HCT116 (cell line): ENCODE measurements around the gene SRGAP1. TPM values are rescaled to one million over a fixed set of nuclear protein-coding genes. Genes with fewer than 3 reads are reported as not detected.

Experiments
- ATAC-seq: fragments of 200-7000 bp; cut with Tn5 transposase; 2 replicates; pipeline ENCODE4 v1.9.1; 2020; ENCODE audit warnings: mild to moderate bottlenecking, moderate library complexity
- BruUV-seq: library from RNA; stranded (reverse); fragments of 400-500 nt; replicated peaks from 2 replicates; lab custom pipeline; 2021; lab: Mats Ljungman, UMichigan
- CTCF ChIA-PET: fragments of 300-600 bp; sonication (Branson Sonifier 250); formaldehyde crosslinking; loops from one replicate; lab custom pipeline; 2021; ENCODE audit warnings: antibody characterized with exemption; lab: Charles Lee
- POLR2A ChIA-PET: fragments of 300-600, 350-600 bp; sonication (Branson Sonifier 250); formaldehyde crosslinking; loops from one replicate; lab custom pipeline; 2021; ENCODE audit warnings: antibody characterized with exemption; lab: Charles Lee
- RAD21 ChIA-PET, 2 experiments: fragments of 300-600 bp; sonication (Branson Sonifier 250); formaldehyde crosslinking; loops; one replicate each; lab custom pipeline; 2023; ENCODE audit warnings: low total read pairs in 2 of 2; ENCODE audit not compliant: uncharacterized antibody in 2 of 2, unreplicated experiment in 2 of 2, low non-redundant PET in 1 of 2; lab: Charles Lee
- DNase-seq: peaks from one replicate; pipeline ENCODE4 v3.0.0-alpha.2; 2010; ENCODE audit warnings: low read depth, low spot score
- H2AFZ ChIP-seq: fragments of 200-600 bp; shearing (Covaris generic), sonication (generic); 2 replicates; pipeline ENCODE4 v1.6.1; 2017; ENCODE audit warnings: low read depth, mixed run types, mixed read lengths, antibody characterized with exemption, low read length; ENCODE audit not compliant: poor library complexity, severe bottlenecking
- H3K27ac ChIP-seq: 2 replicates; pipeline ENCODE4 v1.5.1; 2012; ENCODE audit warnings: low read depth, low read length
- H3K27me3 ChIP-seq: fragments of 200-600 bp; sonication (generic); 2 replicates; pipeline ENCODE4 v1.6.1; 2016; ENCODE audit warnings: mixed run types, low read length, mixed read lengths; ENCODE audit not compliant: insufficient read depth
- H3K36me3 ChIP-seq, 2 experiments: fragments of 200-500 bp in 1 of 2; fragments of 200-600 bp in 1 of 2; sonication (Bioruptor generic) in 1 of 2; sonication (generic) in 1 of 2; 2 replicates each; pipeline versions ENCODE4 v1.5.1 to v1.6.1; 2014 to 2016; ENCODE audit warnings: low read length in 2 of 2, inconsistent platforms in 1 of 2, mixed read lengths in 1 of 2, mixed run types in 1 of 2; ENCODE audit not compliant: insufficient read depth in 2 of 2, control insufficient read depth in 1 of 2
- H3K4me1 ChIP-seq, 2 experiments: fragments of 200-600 bp in 1 of 2; sonication (generic) in 1 of 2; 2 replicates each; pipeline versions ENCODE4 v1.5.1 to v1.6.1; 2012 to 2017; ENCODE audit warnings: low read length in 2 of 2, inconsistent platforms in 1 of 2, mild to moderate bottlenecking in 1 of 2, mixed read lengths in 1 of 2, mixed run types in 1 of 2, moderate library complexity in 1 of 2; ENCODE audit not compliant: insufficient read depth in 2 of 2, control insufficient read depth in 1 of 2
- H3K4me2 ChIP-seq: fragments of 200-600 bp; sonication (generic); 2 replicates; pipeline ENCODE4 v1.6.1; 2017; ENCODE audit warnings: mixed run types, low read length, mixed read lengths
- H3K4me3 ChIP-seq, 2 experiments: fragments of 200-600 bp in 1 of 2; sonication (generic) in 1 of 2; replicated peaks in 1 of 2; 2 replicates each; pipeline ENCODE4 v1.5.1; 2011 to 2016; ENCODE audit warnings: low read length in 2 of 2, control low read depth in 1 of 2, low read depth in 1 of 2, mild to moderate bottlenecking in 1 of 2, mixed read lengths in 1 of 2, mixed run types in 1 of 2
- H3K79me2 ChIP-seq: fragments of 200-600 bp; sonication (generic); 2 replicates; pipeline ENCODE4 v1.6.1; 2017; ENCODE audit warnings: mild to moderate bottlenecking, mixed run types, low read length, moderate library complexity, mixed read lengths; ENCODE audit not compliant: insufficient read depth
- H3K9ac ChIP-seq: fragments of 200-600 bp; sonication (generic); 2 replicates; pipeline ENCODE4 v1.6.1; 2016; ENCODE audit warnings: low read length, mixed read lengths
- H3K9me2 ChIP-seq: fragments of 200-600 bp; sonication (generic), shearing (Covaris generic); 2 replicates; pipeline ENCODE4 v1.6.1; 2017; ENCODE audit warnings: mixed run types, mild to moderate bottlenecking, moderate library complexity; ENCODE audit not compliant: insufficient read depth
- H3K9me3 ChIP-seq, 2 experiments: fragments of 200-500 bp in 1 of 2; fragments of 200-600 bp in 1 of 2; sonication (Bioruptor generic) in 1 of 2; sonication (generic) in 1 of 2; 2 replicates each; pipeline ENCODE4 v1.6.1; 2014 to 2017; ENCODE audit warnings: low read length in 2 of 2, mixed read lengths in 2 of 2, inconsistent platforms in 1 of 2, low read depth in 1 of 2, mild to moderate bottlenecking in 1 of 2, mixed run types in 1 of 2, moderate library complexity in 1 of 2; ENCODE audit not compliant: control insufficient read depth in 1 of 2, insufficient read depth in 1 of 2
- H4K20me1 ChIP-seq: fragments of 200-600 bp; sonication (generic), shearing (Covaris generic); 2 replicates; pipeline ENCODE4 v1.6.1; 2017; ENCODE audit warnings: mixed run types, mild to moderate bottlenecking, moderate library complexity; ENCODE audit not compliant: insufficient read depth
- ATF3 ChIP-seq: IDR thresholded peaks from 2 replicates; pipeline ENCODE4 v1.6.1; 2012
- CBX3 ChIP-seq: IDR thresholded peaks from 2 replicates; pipeline ENCODE4 v1.6.1; 2012; ENCODE audit warnings: low read depth
- CEBPB ChIP-seq: IDR thresholded peaks from 2 replicates; pipeline ENCODE4 v1.6.1; 2012; ENCODE audit warnings: low read depth
- CTCF ChIP-seq, 3 experiments: fragments of 200-600 bp in 1 of 3; sonication (generic) in 1 of 3; IDR thresholded peaks in 2 of 3; conservative IDR thresholded peaks in 1 of 3; 2 replicates each; pipeline ENCODE4 v1.5.1; 2012 to 2017; ENCODE audit warnings: low read depth in 2 of 3, low read length in 2 of 3, antibody characterized with exemption in 1 of 3, borderline replicate concordance in 1 of 3, control low read depth in 1 of 3, mild to moderate bottlenecking in 1 of 3, mixed read lengths in 1 of 3, mixed run types in 1 of 3, moderate library complexity in 1 of 3; ENCODE audit not compliant: insufficient read depth in 1 of 3
- ELF1 ChIP-seq: IDR thresholded peaks from 2 replicates; pipeline ENCODE4 v1.6.1; 2012; ENCODE audit warnings: low read depth, borderline replicate concordance
- EZH2 ChIP-seq: fragments of 200-600 bp; sonication (generic); IDR thresholded peaks from 2 replicates; pipeline ENCODE4 v1.6.1; 2017; ENCODE audit warnings: antibody characterized with exemption, mixed run types
- EZH2phosphoT487 ChIP-seq: fragments of 200-600 bp; IDR thresholded peaks from 2 replicates; pipeline ENCODE4 v1.6.1; 2018; ENCODE audit warnings: antibody characterized with exemption, borderline replicate concordance
- FOSL1 ChIP-seq: IDR thresholded peaks from 2 replicates; pipeline ENCODE4 v1.6.1; 2012; ENCODE audit warnings: low read depth
- JUND ChIP-seq: IDR thresholded peaks from 2 replicates; pipeline ENCODE4 v1.6.1; 2012
- MAX ChIP-seq: IDR thresholded peaks from 2 replicates; pipeline ENCODE4 v1.6.1; 2012
- POLR2A ChIP-seq: IDR thresholded peaks from 2 replicates; pipeline ENCODE4 v1.7.0; 2011; ENCODE audit warnings: borderline replicate concordance; ENCODE audit not compliant: insufficient read depth, insufficient read length; ENCODE audit errors: extremely low read depth
- POLR2AphosphoS5 ChIP-seq: IDR thresholded peaks from 2 replicates; pipeline ENCODE4 v1.6.1; 2011; ENCODE audit warnings: mild to moderate bottlenecking, low read depth, low read length, moderate library complexity
- RAD21 ChIP-seq: IDR thresholded peaks from 2 replicates; pipeline ENCODE4 v1.6.1; 2012; ENCODE audit warnings: low read depth, mild to moderate bottlenecking
- SP1 ChIP-seq: IDR thresholded peaks from 2 replicates; pipeline ENCODE4 v1.6.1; 2012; ENCODE audit warnings: low read depth
- SRF ChIP-seq: IDR thresholded peaks from 2 replicates; pipeline ENCODE4 v1.6.1; 2012; ENCODE audit warnings: low read depth
- YY1 ChIP-seq: IDR thresholded peaks from 2 replicates; pipeline ENCODE4 v1.6.1; 2011; ENCODE audit warnings: low read length, low read depth, moderate library complexity, mild to moderate bottlenecking; ENCODE audit not compliant: insufficient replicate concordance; ENCODE audit errors: extremely low read depth
- ZBTB33 ChIP-seq: IDR thresholded peaks from 2 replicates; pipeline ENCODE4 v1.6.1; 2011; ENCODE audit warnings: mild to moderate bottlenecking, low read length, moderate library complexity; ENCODE audit not compliant: insufficient replicate concordance; ENCODE audit errors: extremely low read depth
- ZFX ChIP-seq: fragments of 450-650 bp; IDR thresholded peaks from 2 replicates; pipeline ENCODE4 v1.6.1; 2017
- ZNF274 ChIP-seq: fragments of 200-500 bp; sonication (Bioruptor generic); IDR thresholded peaks from 2 replicates; pipeline ENCODE4 v1.6.1; 2014; ENCODE audit warnings: mild to moderate bottlenecking, low read depth, low read length, inconsistent platforms
- intact Hi-C: fragments of 100-400 bp; cut with micrococcal nuclease; formaldehyde crosslinking; loops from 2 replicates; pipeline ENCODE4 v1.10.0; 2022
- total RNA-seq: library from RNA; stranded (reverse); gene quantifications from one replicate; pipeline ENCODE4 v1.2.1, GENCODE V29; 2021; ENCODE audit not compliant: unreplicated experiment

Gene SRGAP1
- total RNA-seq, 1 experiment from 2014 or later: 16.6 TPM

- intact Hi-C loops: no loop called here
- no peak overlapping the region for H3K9ac ChIP-seq
- H2AFZ ChIP-seq: no peak overlapping the region
- peaks cover 68 to 72% of the 10 kb centered on the region in 2 experiments for H3K4me1 ChIP-seq
- H3K9me3 ChIP-seq: no peaks in the 10 kb centered on the region
- ATAC-seq: no peak
- H3K27ac ChIP-seq: no peak overlapping the region
- H3K4me2 ChIP-seq: no peak overlapping the region
- no TSS peak for BruUV-seq
- TF ChIP-seq SRF (no peak), ZNF274 (no peak), ZFX (no peak), EZH2phosphoT487 (no peak), RAD21 (no peak), EZH2 (no peak), POLR2AphosphoS5 (no peak), ZBTB33 (no peak), MAX (no peak), POLR2A (no peak), SP1 (no peak), CBX3 (no peak), CEBPB (no peak), ATF3 (no peak), ELF1 (no peak), JUND (no peak), YY1 (no peak), CTCF (IDR thresholded peaks at IDR 0.05 in 2 of 3, conservative IDR thresholded peaks at IDR 0.05 in 1 of 3; ENCODE audit: borderline replicate concordance in 1 of 3, insufficient read depth in 1 of 3, low read depth in 2 of 3, low read length in 2 of 3) (no peak), FOSL1 (no peak)
- H4K20me1 ChIP-seq: no peaks in the 10 kb centered on the region
- DNase-seq: no peak
- POLR2A ChIA-PET: no interaction called here
- no peaks in the 10 kb centered on the region for H3K27me3 ChIP-seq
- H3K36me3 ChIP-seq: no peaks in the 10 kb centered on the region
- no peaks in the 10 kb centered on the region for H3K79me2 ChIP-seq
- H3K4me3 ChIP-seq: no peak overlapping the region
- RAD21 ChIA-PET: no interaction called here
- CTCF ChIA-PET: no interaction called here
- no peaks in the 10 kb centered on the region for H3K9me2 ChIP-seq
Observed at GRCh38 chr12:64085154-64085553, 240.7 kb downstream of the SRGAP1 start.
